Heart right ventricle (tissue), 16 donors: ENCODE results near the gene TBC1D14. TPM values are rescaled to one million over a fixed set of nuclear protein-coding genes. Genes with fewer than 3 reads are reported as not detected.

ENCODE experiments used
- ATAC-seq, 8 donors: fragments of 200-7000 bp; cut with Tn5 transposase; one replicate each; pipeline ENCODE4 v1.9.1; 2020; ENCODE audit warnings: mild to moderate bottlenecking in 8 of 8, moderate library complexity in 8 of 8, moderate number of reproducible peaks in 1 of 8
- DNase-seq, 2 donors: peaks; one replicate each; pipeline ENCODE4 v3.0.0-alpha.2; 2020
- H3K27ac ChIP-seq, 10 donors: fragments of 200-600 bp; sonication (generic) in 2 of 10; one replicate each; pipeline versions ENCODE4 v1.5.0 to v1.8.0; 2020 to 2022; ENCODE audit warnings: mild to moderate bottlenecking in 3 of 10
- H3K27me3 ChIP-seq, 7 donors: fragments of 200-600 bp; one replicate each; pipeline ENCODE4 v1.8.0; 2021 to 2022; ENCODE audit warnings: mild to moderate bottlenecking in 2 of 7
- H3K36me3 ChIP-seq, 9 donors: fragments of 200-600 bp; sonication (generic) in 1 of 9; one replicate each; pipeline versions ENCODE4 v1.5.0 to v1.8.0; 2020 to 2022; ENCODE audit warnings: mild to moderate bottlenecking in 2 of 9
- H3K4me1 ChIP-seq, 9 donors: fragments of 200-600 bp; sonication (generic) in 1 of 9; one replicate each; pipeline versions ENCODE4 v1.5.0 to v1.8.0; 2020 to 2022; ENCODE audit warnings: mild to moderate bottlenecking in 4 of 9
- H3K4me3 ChIP-seq, 10 donors: fragments of 200-600 bp; sonication (generic) in 2 of 10; one replicate each; pipeline versions ENCODE4 v1.5.0 to v1.8.0; 2020 to 2022; ENCODE audit warnings: mild to moderate bottlenecking in 7 of 10, moderate library complexity in 2 of 10
- H3K9me3 ChIP-seq, 11 donors: fragments of 200-600 bp in 10 of 11; sonication (generic) in 2 of 11; one replicate each; pipeline versions ENCODE4 v1.5.0 to v1.8.0; 2013 to 2022; ENCODE audit warnings: mild to moderate bottlenecking in 2 of 11, control low read depth in 1 of 11, moderate library complexity in 1 of 11
- CTCF ChIP-seq, 9 donors: fragments of 200-600 bp; sonication (generic) in 2 of 9; IDR thresholded peaks; one replicate each; pipeline versions ENCODE4 v1.5.0 to v1.8.0; 2021 to 2022; ENCODE audit warnings: antibody characterized with exemption in 9 of 9, mild to moderate bottlenecking in 5 of 9, moderate library complexity in 1 of 9
- WGBS, 2 donors: extraction: QIAGEN DNeasy Blood & Tissue Kit; methylation state at CpG; one replicate each; pipeline ENCODE4 v1.1.7; 2013; ENCODE audit warnings: inconsistent platforms in 1 of 2; 5-methylcytosine and 5-hydroxymethylcytosine counted together
- intact Hi-C, 10 donors: fragments of 100-400 bp; cut with DNase I; formaldehyde crosslinking; loops; one replicate each; pipeline versions ENCODE4 v1.11.1 to v1.14.2; 2022
- polyA plus RNA-seq, 2 donors: library from polyadenylated mRNA; stranded (reverse); fragments of 200-250 nt; gene quantifications; one replicate each; pipeline ENCODE4 v1.2.3, GENCODE V29; 2013
- total RNA-seq, 10 donors: library from RNA; stranded (reverse); fragmentation: NEBNext Ultra II Directional in 3 of 10; extraction: Animal tissue kit (Norgen Biotek cat#: 25700) in 3 of 10; gene quantifications; one replicate each; pipeline versions ENCODE4 v1.2.1 to v1.2.4, GENCODE V29; 2021 to 2023
- donor health status: Arrhythmogenic right ventricular cardiomyopathy.
- donor health status: ischemic (EF 13 %, LVEDD 7.1; RV severe dilation, severe dysfunction).
- donor health status: healthy with polysubstance abuse.
- donor health status: DM: no; HTN: yes; CAD: no.
- donor health status: DM: no; HTN: no; CAD: no.
- donor health status: ischemic (EF 25% LVEDD 6.9; RV normal size, moderate dysfunction).
- donor health status: ischemic (EF 25% LVEDD 5.7; RV mildly dilated, moderate dysfunction).
- donor health status: healthy.
- donor health status: DM: yes; HTN: yes; CAD: no.
- donor health status: Ischemic cardiomyopathy.
- donor health status: ischemic (EF 35%, LVEDD 5.7; RV mildly dilated, moderate dysfunction).
- donor health status: nonischemic (EF 11% LVEDD 7.7; RV severe dilation, severe dysfunction).
- donor health status: DM: yes; HTN: yes; CAD: no.
- donor health status: PGD.
- donor health status: ischemic (EF 29% LVEDD 5.4; RV normal size, mild dysfunction).
- donor health status: nonischemic (EF 23%, LVEDD 6.1; RV moderate dilation, normal function).

The TBC1D14 gene
- total and polyA plus RNA-seq, 12 donors, result 10.5 to 43.7 (median 32.6) TPM

- TF ChIP-seq CTCF (IDR thresholded peaks at IDR 0.05), result no peak
- H3K9me3 ChIP-seq, result no peaks in the 10 kb centered on the region
- ATAC-seq (no peak), DNase-seq (no peak)
- H3K4me1 ChIP-seq, result peaks cover 0 to 18% (median 16%) of the 10 kb centered on the region in 9 donors
- peaks cover 0 to 74% (median 49%) of the 10 kb centered on the region in 9 donors for H3K36me3 ChIP-seq
- 89 to 92% methylated on average over 16 of the region's 16 CpGs for WGBS, 2 donors
- H3K4me3 ChIP-seq, result no peak overlapping the region
- no peak overlapping the region for H3K27ac ChIP-seq
- no peaks in the 10 kb centered on the region for H3K27me3 ChIP-seq
- intact Hi-C loops, result no loop called here
Measured at GRCh38 chr4:6881908-6882307, 27.7 kb upstream of the TBC1D14 start.

GRCh38 chr4:6884341-6884870 lies 25.2 kb upstream of the TBC1D14 start:
- H3K4me1 ChIP-seq, result peaks cover 0 to 41% (median 27%) of the 10 kb centered on the region in 9 donors
- H3K27me3 ChIP-seq, result no peaks in the 10 kb centered on the region
- WGBS, 2 donors, result 62 to 73% methylated on average over 3 of the region's 3 CpGs
- ATAC-seq (no peak), DNase-seq (no peak)
- no peaks in the 10 kb centered on the region for H3K9me3 ChIP-seq
- intact Hi-C loops, result no loop called here
- TF ChIP-seq CTCF (IDR thresholded peaks at IDR 0.05), result no peak
- H3K27ac ChIP-seq, result peak overlapping the region in 1 of 10 donors; percentile 89
- H3K36me3 ChIP-seq, result peaks cover 0 to 49% (median 32%) of the 10 kb centered on the region in 9 donors
- no peak overlapping the region for H3K4me3 ChIP-seq

- Histone ChIP-seq H3K27ac (peak overlapping the region; percentile 48 to 89 (median 82)), H3K27me3 (no peaks in the 10 kb centered on the region), H3K9me3 (peaks cover 0 to 12% (median 0%) of the 10 kb centered on the region in 11 donors), H3K4me3 (peak overlapping the region in 3 of 10 donors; percentile 6 to 29 (median 13)), H3K4me1 (peaks cover 0 to 42% (median 29%) of the 10 kb centered on the region in 9 donors), H3K36me3 (peaks cover 0 to 35% (median 21%) of the 10 kb centered on the region in 9 donors)
- peak in 6 of 9 donors; percentile 18 to 54 (median 44) for TF ChIP-seq CTCF (IDR thresholded peaks at IDR 0.05)
- intact Hi-C loops, result no loop called here
- ATAC-seq (peak; percentile 68 to 90 (median 80)), DNase-seq (peak; percentile 53 to 58)
- 27% methylated on average over 15 of the region's 15 CpGs for WGBS, 2 donors
Measured at GRCh38 chr4:6885953-6886557, 23.6 kb upstream of the TBC1D14 start.

GRCh38 chr4:6886886-6887285 lies 22.7 kb upstream of the TBC1D14 start:
- Histone ChIP-seq H3K27me3 (no peaks in the 10 kb centered on the region), H3K27ac (peak overlapping the region in 8 of 10 donors; percentile 76 to 89 (median 82)), H3K4me3 (no peak overlapping the region), H3K36me3 (peaks cover 0 to 27% (median 13%) of the 10 kb centered on the region in 9 donors), H3K4me1 (peaks cover 0 to 50% (median 33%) of the 10 kb centered on the region in 9 donors), H3K9me3 (peaks cover 0 to 14% (median 0%) of the 10 kb centered on the region in 11 donors)
- ATAC-seq (no peak), DNase-seq (no peak)
- WGBS, 2 donors, result 72 to 78% methylated on average over 10 of the region's 10 CpGs
- intact Hi-C loops, result no loop called here
- no peak for TF ChIP-seq CTCF (IDR thresholded peaks at IDR 0.05)
